NOMO-1 treated with dmso at 0.1 percent for 144 hours (cell line): ENCODE measurements around the gene CADM4.
"Not testable (repeated sequence)": the region's sequence is repeated elsewhere in the genome, so short reads cannot be mapped to it uniquely, and the experiment has no call there.

Source experiments
- DNase-seq: peaks from one replicate; lab custom pipeline; 2025; ENCODE audit not compliant: unreplicated experiment; lab: John Stamatoyannopoulos, UW

The CADM4 gene

DNA sequence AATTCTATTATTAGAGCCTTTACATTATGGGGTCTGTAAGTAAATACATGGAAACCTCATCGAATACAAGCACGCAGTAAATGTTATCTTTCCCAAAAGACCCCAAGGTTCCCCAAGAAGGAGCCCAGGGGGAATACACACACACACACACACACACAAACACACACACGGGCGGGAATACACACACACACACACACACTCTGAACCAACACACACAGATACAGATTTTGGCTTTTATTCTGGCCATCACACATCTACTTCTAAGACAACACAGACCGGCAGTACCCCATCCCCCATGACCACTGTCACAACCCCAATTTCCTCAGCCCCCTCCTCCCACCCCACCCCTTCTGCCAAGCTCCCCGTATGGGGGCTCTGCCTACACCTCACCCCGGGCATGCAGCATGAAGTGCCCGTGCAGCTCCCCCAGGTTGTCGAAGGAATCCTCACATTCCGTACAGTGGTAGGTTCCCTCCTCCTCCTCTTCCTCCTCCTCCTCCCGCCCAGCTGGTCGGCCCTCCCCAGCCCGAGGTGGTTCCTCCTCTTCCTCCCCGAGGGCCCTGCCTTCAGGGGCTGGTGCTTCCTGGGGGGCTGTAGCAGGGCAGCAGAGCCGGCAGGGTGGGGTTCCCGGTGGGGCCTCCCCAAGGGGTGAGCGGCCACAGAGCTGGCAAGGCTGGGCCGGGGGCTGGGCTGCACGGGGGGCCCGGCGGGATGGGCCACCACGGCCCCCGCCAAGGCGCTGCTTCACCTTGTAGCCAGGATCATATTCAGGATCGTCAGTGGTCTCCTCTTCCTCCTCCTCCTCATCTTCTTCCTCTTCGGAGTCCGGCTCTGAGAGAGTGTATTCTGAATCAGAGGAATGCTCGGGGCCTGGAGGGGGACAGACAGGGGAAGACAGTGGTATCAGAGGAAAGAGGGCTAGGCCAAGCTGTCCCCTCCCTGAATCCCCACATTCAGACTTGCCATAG, 32.1 kb downstream of the CADM4 start:
- DNase-seq: no peak

- no peak for DNase-seq
Observed at GRCh38 chr19:43606569-43607229, 33.0 kb downstream of the CADM4 start.

DNA sequence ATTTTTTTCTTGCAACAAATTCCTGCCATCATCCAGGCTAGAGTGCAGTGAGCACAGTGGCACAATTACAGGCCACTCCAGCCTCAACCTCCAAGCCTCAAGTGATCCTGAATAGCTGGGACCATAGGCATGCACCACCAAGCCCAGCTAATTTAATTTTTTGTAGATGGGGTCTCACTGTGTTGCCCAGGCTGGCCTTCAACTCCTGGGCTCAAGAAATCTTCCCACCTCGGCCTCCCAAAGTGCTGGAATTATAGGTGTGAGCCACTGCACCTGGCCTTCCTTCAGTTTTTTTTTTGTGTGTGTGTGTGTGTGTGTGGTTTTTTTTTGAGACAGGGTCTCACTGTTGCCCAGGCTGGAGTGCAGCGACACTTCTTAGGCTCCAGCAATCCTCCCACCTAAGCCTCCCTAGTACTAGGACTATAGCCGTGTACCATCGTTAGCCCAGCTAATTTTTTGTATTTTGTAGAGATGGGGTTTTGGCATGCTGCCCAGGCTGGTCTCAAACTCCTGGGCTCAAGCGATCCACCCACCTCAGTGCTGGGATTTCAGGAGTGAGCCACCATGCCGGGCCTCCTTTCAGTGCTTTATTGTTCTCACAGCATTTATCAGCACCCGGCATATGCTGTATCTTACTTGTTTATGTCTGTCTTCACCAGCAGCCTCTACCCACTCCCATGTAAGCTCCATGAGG, 33.6 kb downstream of the CADM4 start:
- DNase-seq: no peak

DNA sequence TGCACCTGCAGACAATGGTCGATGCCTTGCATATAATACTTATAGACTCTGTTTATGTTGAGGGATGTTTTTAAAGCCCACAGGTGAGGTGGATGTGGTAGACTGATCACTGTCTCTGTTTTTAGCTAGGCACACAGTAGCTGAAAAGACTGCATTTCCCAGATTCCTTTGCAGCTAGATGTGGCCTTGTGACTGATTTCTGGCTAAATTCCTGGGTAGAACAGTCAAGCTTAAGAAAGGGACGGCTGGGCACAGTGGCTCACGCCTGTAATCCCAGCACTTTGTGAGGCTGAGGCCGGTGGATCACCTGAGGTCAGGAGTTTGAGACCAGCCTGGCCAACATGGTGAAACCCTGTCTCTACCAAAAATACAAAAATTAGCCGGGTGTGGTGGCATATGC, 39.3 kb downstream of the CADM4 start:
- not testable (repeated sequence) for DNase-seq

DNA sequence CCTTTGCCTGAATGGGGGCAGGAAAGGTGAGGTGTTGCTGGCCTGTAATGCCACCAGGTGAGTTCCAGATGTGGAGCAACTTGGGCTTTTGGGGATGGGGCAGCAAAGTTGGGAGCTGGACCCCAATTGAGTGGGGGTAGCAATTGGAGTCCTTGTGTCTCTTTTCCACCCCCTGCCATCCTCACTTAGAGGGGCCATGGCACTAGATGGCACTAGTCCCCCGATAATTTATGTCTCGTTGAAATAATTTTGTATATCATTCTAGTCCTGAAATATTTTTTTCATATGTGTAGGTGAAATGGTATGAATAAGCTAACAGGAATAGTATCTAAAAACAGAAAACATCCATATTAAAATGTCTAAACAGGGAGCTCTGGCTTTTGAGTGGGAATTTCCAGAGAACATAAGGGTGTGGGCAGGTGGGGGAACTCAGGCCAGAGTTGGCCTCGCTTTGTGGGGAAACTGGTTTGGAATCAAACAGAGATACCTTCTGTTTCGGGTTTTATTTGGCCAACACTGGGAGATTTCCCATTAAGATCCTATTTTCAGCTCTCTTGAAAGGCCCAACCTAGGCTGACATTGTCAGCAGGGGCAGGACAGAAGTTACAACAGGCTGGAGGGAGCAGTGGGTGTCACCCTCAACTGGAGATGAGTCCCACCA, 39.9 kb downstream of the CADM4 start:
- DNase-seq: no peak

GRCh38 chr19:43598445-43599240, 41.0 kb downstream of the CADM4 start:
- DNase-seq: no peak

DNA sequence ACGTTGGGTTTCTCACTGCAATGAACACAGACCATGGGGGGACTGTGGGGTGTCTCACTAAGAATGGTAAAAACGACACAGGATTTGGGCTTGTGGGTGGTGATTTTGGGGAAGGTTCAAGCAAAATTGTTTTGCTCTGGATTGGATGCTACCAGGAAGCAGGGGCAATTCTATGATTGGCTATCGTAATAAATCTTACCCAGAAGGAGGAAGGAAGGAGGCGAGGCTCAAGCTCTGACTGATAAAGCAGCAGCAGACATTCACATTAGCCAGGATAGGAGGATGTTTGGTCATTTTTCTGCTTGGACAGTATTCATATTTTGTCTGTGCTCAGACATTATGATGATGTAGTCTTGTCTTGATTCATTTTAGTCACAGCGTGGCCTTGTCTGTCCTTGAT, 41.8 kb downstream of the CADM4 start:
- DNase-seq: no peak

- DNase-seq: no peak
Observed at GRCh38 chr19:43596842-43597461, 42.7 kb downstream of the CADM4 start.

DNA sequence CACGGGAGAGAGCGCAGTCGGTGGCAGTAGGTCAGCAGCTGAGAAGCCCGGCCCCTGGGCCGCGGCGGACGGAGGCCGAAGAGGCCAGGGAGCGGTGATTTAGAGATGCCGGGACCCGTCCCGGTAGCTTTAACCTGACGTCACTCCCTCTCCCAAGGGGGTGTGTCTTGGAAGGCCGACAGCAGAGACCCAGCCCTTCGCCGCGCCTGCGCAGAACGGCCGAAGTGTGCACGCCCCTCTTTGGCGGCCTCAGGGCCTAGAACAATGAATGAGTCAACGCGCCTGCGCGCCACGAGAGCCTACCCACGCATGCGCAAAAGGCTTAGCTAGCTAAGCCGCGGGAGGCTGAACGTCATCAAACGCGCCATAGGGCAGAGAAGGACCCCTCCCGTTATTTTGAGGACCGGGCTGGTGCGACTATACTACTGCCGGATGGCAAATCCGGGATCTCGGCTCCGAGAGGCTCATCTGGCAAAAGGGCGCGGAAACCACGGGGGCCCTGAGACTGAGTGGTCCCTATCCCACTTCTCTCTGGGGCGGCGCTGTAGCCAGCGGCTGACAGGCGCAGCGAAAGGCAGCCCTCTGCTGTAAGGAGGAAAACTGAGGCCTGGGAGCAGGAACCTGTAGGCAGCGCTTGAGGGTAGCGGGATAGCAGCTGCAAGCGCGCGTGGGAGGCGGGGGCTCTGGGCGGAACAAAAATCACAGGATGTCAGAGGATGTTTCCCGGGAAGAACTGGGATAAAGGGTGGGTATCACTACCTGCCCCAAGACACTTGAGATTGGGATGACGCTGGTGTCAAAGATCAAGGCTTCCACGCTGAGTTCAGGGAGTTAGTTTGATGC, 43.4 kb downstream of the CADM4 start, which contains the start of the genes IRGQ and ZNF576:
Gene IRGQ, minus strand, starts transcription at position 136 of the 843 bp plus-strand sequence. CDS start 796 bp downstream, outside the sequence.
Gene ZNF576, plus strand, starts transcription at position 597 of the 843 bp plus-strand sequence. CDS start 514 bp downstream, outside the sequence.
- DNase-seq: peak; percentile 98

DNA sequence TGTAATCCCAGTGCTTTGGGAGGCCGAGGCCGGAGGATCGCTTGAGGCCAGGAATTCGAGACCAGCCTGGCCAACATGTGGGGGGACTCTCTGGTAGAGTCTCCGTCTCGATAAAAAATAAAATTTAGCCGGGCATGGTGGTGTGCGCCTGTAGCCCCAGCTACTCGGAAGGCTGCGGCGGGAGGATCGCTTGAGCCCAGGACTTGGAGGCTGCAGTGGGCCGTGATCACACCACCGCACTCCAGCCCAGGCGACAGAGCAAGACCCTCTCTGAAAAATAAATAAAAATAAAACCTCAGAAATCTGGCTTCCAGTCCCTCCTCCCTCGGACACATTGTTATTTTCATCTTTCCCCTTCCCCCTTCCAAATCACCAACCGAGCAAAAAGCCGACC, 44.0 kb downstream of the CADM4 start:
- DNase-seq: no peak

- peak; percentile 54 for DNase-seq
Observed at GRCh38 chr19:43594710-43595604, 44.7 kb downstream of the CADM4 start.

DNA sequence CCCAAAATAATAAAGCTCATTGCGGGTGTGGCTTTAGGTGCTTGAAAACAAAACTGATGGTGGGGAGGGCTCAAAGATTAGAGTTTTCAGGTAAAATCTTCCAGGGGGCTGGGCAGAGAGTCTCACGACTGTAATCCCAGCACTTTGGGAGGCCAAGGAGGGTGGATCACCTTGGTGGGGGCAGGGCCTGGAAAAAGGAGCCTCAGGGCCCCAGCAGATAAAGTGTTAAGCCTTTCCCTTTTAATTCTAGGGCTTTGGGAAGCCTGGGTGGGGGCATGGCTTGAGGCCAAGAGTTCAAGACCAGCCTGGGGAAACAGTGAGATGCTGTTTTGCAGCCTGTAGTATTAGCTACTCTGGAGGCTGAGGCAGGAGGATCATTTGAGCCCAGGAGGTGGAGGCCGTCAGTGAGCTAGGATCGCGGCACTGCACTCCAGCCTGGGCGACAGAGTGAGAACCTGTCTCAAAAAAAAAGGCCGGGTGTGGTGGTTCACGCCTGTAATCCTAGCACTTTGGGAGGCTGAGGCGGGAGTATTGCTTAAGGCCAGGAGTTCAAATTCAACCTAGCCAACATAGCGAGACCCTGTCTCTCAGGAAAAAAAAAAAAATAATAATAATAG, 45.5 kb downstream of the CADM4 start:
- no peak for DNase-seq

DNA sequence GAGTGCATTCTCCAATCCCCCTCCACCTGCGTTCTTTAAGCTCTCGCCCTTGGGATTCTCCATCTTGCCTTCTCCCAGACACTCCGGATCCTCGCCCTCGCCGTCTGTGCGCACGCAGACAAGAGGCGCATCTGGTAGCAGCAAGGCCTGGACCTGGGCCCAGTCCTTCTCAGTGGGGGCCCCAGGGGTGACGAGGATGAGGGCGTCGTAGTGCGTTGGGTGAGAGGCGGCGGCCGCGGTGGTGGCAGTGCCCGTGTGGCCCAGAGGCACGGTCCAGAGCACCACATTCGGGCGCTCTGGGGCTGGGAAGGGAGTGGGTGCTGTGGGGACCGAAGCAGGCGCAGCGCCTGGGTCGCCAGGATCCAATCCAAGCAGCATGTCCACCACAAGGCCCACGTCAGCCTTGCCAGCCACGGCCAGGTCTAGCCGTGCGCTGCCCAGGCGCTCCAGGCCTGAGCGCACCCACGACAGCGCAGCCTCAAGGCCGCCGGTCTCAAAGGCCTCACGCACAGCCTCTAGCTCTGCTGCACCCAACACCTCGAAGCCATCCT, 46.8 kb downstream of the CADM4 start:
- DNase-seq: no peak

GRCh38 chr19:43591904-43592772, 47.5 kb downstream of the CADM4 start:
- no peak for DNase-seq

GRCh38 chr19:43589678-43590077, 50.0 kb downstream of the CADM4 start:
- no peak for DNase-seq

GRCh38 chr19:43589277-43589676, 50.4 kb downstream of the CADM4 start:
- no peak for DNase-seq
